ENCODE data around the gene FAM186B. TPM values are rescaled to one million over a fixed set of nuclear protein-coding genes. Genes with fewer than 3 reads are reported as not detected.
A peak's percentile ranks its signal among the peaks of the same experiment; 100 is the strongest.

FAM186B gene
- total and polyA plus RNA-seq, 2 of the 13 experiments (the other 11 are each of a cell fraction or from before 2014, with no cell fraction given): 0.07 to 0.20 TPM

GRCh38 chr12:49545815-49546214 is 59.6 kb downstream of the FAM186B start (continued):
- TF ChIP-seq CHD2 (IDR thresholded peaks at IDR 0.05; ENCODE audit: low read depth, low read length) (no peak), ZBTB38 (CRISPR knock-in tag; IDR thresholded peaks at IDR 0.05) (no peak), ZNF430 (CRISPR knock-in tag; IDR thresholded peaks at IDR 0.05) (no peak), ZNF691 (CRISPR knock-in tag; IDR thresholded peaks at IDR 0.05; ENCODE audit: borderline replicate concordance, low read depth) (no peak), EED (CRISPR knock-in tag; IDR thresholded peaks at IDR 0.05) (no peak), SP4 (CRISPR knock-in tag; IDR thresholded peaks at IDR 0.05) (no peak)

- 47% methylated on average over 15 of the region's 39 CpGs for WGBS (ENCODE audit: low lambda C conversion rate)
- intact Hi-C loops (cut with micrococcal nuclease; ENCODE audit: unreplicated experiment) (no loop called here), in situ Hi-C loops (cut with HindIII; ENCODE audit: extremely low pct_ligation_motif_present, low pct_unique_long_range_greater_than_20kb) (no loop called here)
- no peak for DNase-seq (ENCODE audit: low spot score)
- H3K4me3 ChIP-seq (replicated peaks in 1 of 3; ENCODE audit: insufficient read depth in 1 of 3, low read depth in 2 of 3, low read length in 3 of 3): peak overlapping the region in 2 of 3 experiments; percentile 25 to 70; a peak in 2 of 6 replicates
- H3K4me1 ChIP-seq (ENCODE audit: insufficient read depth, low read length): peaks cover 86% of the 10 kb centered on the region
- BruUV-seq (replicated peaks): no TSS peak
- no peak overlapping the region for H2AFZ ChIP-seq (ENCODE audit: low read length)
- no peaks in the 10 kb centered on the region for H4K20me1 ChIP-seq (ENCODE audit: insufficient read depth, low read length)
- no peak for ATAC-seq
- peaks cover 6 to 28% of the 10 kb centered on the region in 2 experiments for H3K27me3 ChIP-seq (ENCODE audit: control insufficient read depth in 1 of 2, insufficient read depth in 2 of 2, low read length in 2 of 2)
- no peak overlapping the region for H3K27ac ChIP-seq (ENCODE audit: extremely low read length, insufficient read depth, low read length)
- H3K36me3 ChIP-seq (replicated peaks in 1 of 2; ENCODE audit: control insufficient read depth in 1 of 2, insufficient read depth in 2 of 2, low read length in 2 of 2): no peaks in the 10 kb centered on the region
- no peak for FAIRE-seq
- no peak overlapping the region for H3K9ac ChIP-seq (ENCODE audit: insufficient read depth, low read depth, low read length)
- ChIA-PET CTCF (ENCODE audit: low intra/inter-chr PET ratio, low total read pairs) (no interaction called here), POLR2A (interaction anchor here (0.6 kb wide), 1 partner anchor 12 kb away, joined by 3 read pairs; no protein-coding TSS in a partner anchor)
- no peaks in the 10 kb centered on the region for H3K9me3 ChIP-seq (ENCODE audit: low read length)
- H3K4me2 ChIP-seq (ENCODE audit: low read depth, low read length): peak overlapping the region; percentile 83
- no peaks in the 10 kb centered on the region for H3K79me2 ChIP-seq (ENCODE audit: insufficient read depth, low read length)
- TF ChIP-seq ATM (IDR thresholded peaks at IDR 0.05; ENCODE audit: borderline replicate concordance) (no peak), ZNF576 (CRISPR knock-in tag; IDR thresholded peaks at IDR 0.05) (no peak), NFYC (CRISPR knock-in tag; IDR thresholded peaks at IDR 0.05) (no peak), ZNF775 (CRISPR knock-in tag; IDR thresholded peaks at IDR 0.05; ENCODE audit: borderline replicate concordance) (no peak), ZNF660 (CRISPR knock-in tag; IDR thresholded peaks at IDR 0.05; ENCODE audit: borderline replicate concordance, low read depth) (no peak), ZNF326 (CRISPR knock-in tag; IDR thresholded peaks at IDR 0.05; ENCODE audit: borderline replicate concordance) (no peak), ISL2 (CRISPR knock-in tag; IDR thresholded peaks at IDR 0.05) (no peak), ZNF772 (CRISPR knock-in tag; IDR thresholded peaks at IDR 0.05) (no peak), RNF2 (conservative IDR thresholded peaks at IDR 0.05; ENCODE audit: low read depth) (no peak), ZNF101 (CRISPR knock-in tag; IDR thresholded peaks at IDR 0.05; ENCODE audit: borderline replicate concordance, low read depth) (no peak), SP1 (IDR thresholded peaks at IDR 0.05) (no peak), SP1 (CRISPR knock-in tag; IDR thresholded peaks at IDR 0.05) (no peak), ZNF850 (CRISPR knock-in tag; conservative IDR thresholded peaks at IDR 0.05) (no peak), ZNF784 (CRISPR knock-in tag; IDR thresholded peaks at IDR 0.05; ENCODE audit: borderline replicate concordance) (no peak), ZSCAN22 (CRISPR knock-in tag; IDR thresholded peaks at IDR 0.05) (no peak), ARNTL (CRISPR knock-in tag; IDR thresholded peaks at IDR 0.05) (no peak), ZNF33A (CRISPR knock-in tag; IDR thresholded peaks at IDR 0.05; ENCODE audit: borderline replicate concordance) (no peak), CHD4 (IDR thresholded peaks at IDR 0.05; ENCODE audit: borderline replicate concordance, low read length) (no peak)
Measured at GRCh38 chr12:49543914-49544815, 61.3 kb downstream of the FAM186B start.
